H9 (cell line): ENCODE data around the gene TOGARAM1. TPM values are rescaled to one million over a fixed set of nuclear protein-coding genes. Genes with fewer than 3 reads are reported as not detected.

ENCODE experiments used
- DNase-seq: peaks from one replicate; pipeline ENCODE4 v3.0.0-alpha.2; 2017
- H2AFZ ChIP-seq: one replicate; pipeline ENCODE4 v1.6.1; 2013; ENCODE audit warnings: mild to moderate bottlenecking, low read length, control low read depth, moderate library complexity
- H2AK5ac ChIP-seq: 2 replicates; pipeline ENCODE4 v1.6.1; 2013; ENCODE audit warnings: low read length, control low read depth, mixed read lengths; ENCODE audit not compliant: insufficient read length
- H2BK120ac ChIP-seq: one replicate; pipeline ENCODE4 v1.6.1; 2013; ENCODE audit warnings: low read depth, mild to moderate bottlenecking, low read length, control low read depth, inconsistent platforms; ENCODE audit not compliant: poor library complexity, severe bottlenecking
- H2BK12ac ChIP-seq: 2 replicates; pipeline ENCODE4 v1.6.1; 2013; ENCODE audit warnings: low read length, control low read depth, mixed read lengths, low read depth; ENCODE audit not compliant: insufficient read length
- H2BK15ac ChIP-seq: 2 replicates; pipeline ENCODE4 v1.6.1; 2013; ENCODE audit warnings: low read depth, low read length, control low read depth
- H2BK20ac ChIP-seq: one replicate; pipeline ENCODE4 v1.6.1; 2013; ENCODE audit warnings: low read depth, mild to moderate bottlenecking, low read length, control low read depth, inconsistent platforms; ENCODE audit not compliant: poor library complexity, severe bottlenecking
- H2BK5ac ChIP-seq: 2 replicates; pipeline ENCODE4 v1.6.1; 2013; ENCODE audit warnings: low read length, control low read depth, mixed read lengths; ENCODE audit not compliant: insufficient read length
- H3K14ac ChIP-seq: 2 replicates; pipeline ENCODE4 v1.6.1; 2013; ENCODE audit warnings: low read length, control low read depth; ENCODE audit not compliant: insufficient read depth
- H3K18ac ChIP-seq: 2 replicates; pipeline ENCODE4 v1.6.1; 2013; ENCODE audit warnings: low read depth, mild to moderate bottlenecking, mixed read lengths, low read length, control low read depth; ENCODE audit not compliant: insufficient read length
- H3K23ac ChIP-seq: 2 replicates; pipeline ENCODE4 v1.6.1; 2013; ENCODE audit warnings: low read length, control low read depth, mixed read lengths, low read depth; ENCODE audit not compliant: insufficient read length
- H3K23me2 ChIP-seq: 2 replicates; pipeline ENCODE4 v1.6.1; 2013; ENCODE audit warnings: low read depth, mild to moderate bottlenecking, mixed read lengths, low read length, control low read depth; ENCODE audit not compliant: insufficient read length, poor library complexity, severe bottlenecking
- H3K27ac ChIP-seq: 2 replicates; pipeline ENCODE4 v1.5.1; 2013; ENCODE audit warnings: low read length, control low read depth, mixed read lengths, low read depth; ENCODE audit not compliant: insufficient read length
- H3K27me3 ChIP-seq: 2 replicates; pipeline ENCODE4 v1.6.1; 2013; ENCODE audit warnings: low read length, control low read depth, inconsistent platforms; ENCODE audit not compliant: insufficient read depth
- H3K4ac ChIP-seq: 2 replicates; pipeline ENCODE4 v1.6.1; 2013; ENCODE audit warnings: low read depth, mild to moderate bottlenecking, control low read depth, inconsistent platforms, low read length, moderate library complexity
- H3K4me1 ChIP-seq: 2 replicates; pipeline ENCODE4 v1.6.1; 2013; ENCODE audit warnings: low read length, control low read depth, inconsistent platforms; ENCODE audit not compliant: insufficient read depth
- H3K4me2 ChIP-seq: 2 replicates; pipeline ENCODE4 v1.6.1; 2013; ENCODE audit warnings: low read length, control low read depth, mixed read lengths; ENCODE audit not compliant: insufficient read length, insufficient read depth
- H3K56ac ChIP-seq: 2 replicates; pipeline ENCODE4 v1.6.1; 2013; ENCODE audit warnings: low read depth, mild to moderate bottlenecking, mixed read lengths, low read length, control low read depth; ENCODE audit not compliant: insufficient read length
- H3K79me1 ChIP-seq: 2 replicates; pipeline ENCODE4 v1.6.1; 2013; ENCODE audit warnings: low read depth, mild to moderate bottlenecking, moderate library complexity, low read length, control low read depth, inconsistent platforms; ENCODE audit not compliant: insufficient read depth, poor library complexity, severe bottlenecking
- H3K79me2 ChIP-seq: 2 replicates; pipeline ENCODE4 v1.6.1; 2013; ENCODE audit warnings: low read length, control low read depth, inconsistent platforms; ENCODE audit not compliant: insufficient read depth
- H3K9ac ChIP-seq: 2 replicates; pipeline ENCODE4 v1.6.1; 2013; ENCODE audit warnings: low read length, control low read depth, mixed read lengths; ENCODE audit not compliant: insufficient read length; ENCODE audit errors: extremely low read depth
- H3K9me3 ChIP-seq: one replicate; pipeline ENCODE4 v1.6.1; 2013; ENCODE audit warnings: low read depth, low read length, inconsistent platforms; ENCODE audit not compliant: control insufficient read depth
- H3T11ph ChIP-seq: one replicate; pipeline ENCODE4 v1.6.1; 2013; ENCODE audit warnings: mild to moderate bottlenecking, low read length, control low read depth, inconsistent platforms
- H4K20me1 ChIP-seq: one replicate; pipeline ENCODE4 v1.6.1; 2013; ENCODE audit not compliant: control insufficient read depth, insufficient read length, insufficient read depth
- H4K5ac ChIP-seq: 2 replicates; pipeline ENCODE4 v1.6.1; 2013; ENCODE audit warnings: low read depth, mild to moderate bottlenecking, mixed read lengths, low read length, control low read depth; ENCODE audit not compliant: insufficient read length
- H4K8ac ChIP-seq: replicated peaks from 2 replicates; pipeline ENCODE4 v1.6.1; 2013; ENCODE audit warnings: low read length, control low read depth, mixed read lengths, low read depth; ENCODE audit not compliant: insufficient read length
- H4K91ac ChIP-seq: 2 replicates; pipeline ENCODE4 v1.6.1; 2013; ENCODE audit warnings: low read depth, mild to moderate bottlenecking, moderate library complexity, mixed read lengths, low read length, control low read depth; ENCODE audit not compliant: insufficient read length
- H3K27ac Mint-ChIP-seq, 3 experiments: 2 replicates in 2 of 3; 3 replicates in 1 of 3; pipeline ENCODE4 v1.8.0; 2020 to 2021; ENCODE audit warnings: mixed read lengths in 3 of 3, mild to moderate bottlenecking in 1 of 3, moderate library complexity in 1 of 3
- H3K27me3 Mint-ChIP-seq: 2 replicates; pipeline ENCODE4 v1.8.0; 2021; ENCODE audit warnings: low read depth, mild to moderate bottlenecking, moderate library complexity, mixed read lengths
- H3K36me3 Mint-ChIP-seq, 3 experiments: 2 replicates in 2 of 3; 3 replicates in 1 of 3; pipeline ENCODE4 v1.8.0; 2020 to 2021; ENCODE audit warnings: low read depth in 3 of 3, mixed read lengths in 3 of 3; ENCODE audit not compliant: insufficient read depth in 1 of 3
- H3K4me1 Mint-ChIP-seq, 2 experiments: 2 replicates each; pipeline ENCODE4 v1.8.0; 2020; ENCODE audit warnings: mixed read lengths in 2 of 2
- H3K4me3 Mint-ChIP-seq, 2 experiments: 2 replicates in 1 of 2; 3 replicates in 1 of 2; pipeline ENCODE4 v1.8.0; 2020 to 2021; ENCODE audit warnings: mild to moderate bottlenecking in 2 of 2, mixed read lengths in 2 of 2, moderate library complexity in 1 of 2
- H3K9me3 Mint-ChIP-seq, 2 experiments: 2 replicates in 1 of 2; 3 replicates in 1 of 2; pipeline ENCODE4 v1.8.0; 2020; ENCODE audit warnings: mild to moderate bottlenecking in 2 of 2, mixed read lengths in 2 of 2, moderate library complexity in 1 of 2
- CTCF ChIP-seq: fragments of 200-600 bp; sonication (generic); conservative IDR thresholded peaks from 3 replicates; pipeline ENCODE4 v1.8.0; 2021; ENCODE audit warnings: antibody characterized with exemption, mild to moderate bottlenecking
- WGBS: extraction: QIAGEN DNeasy Blood & Tissue Kit; methylation state at CpG from one replicate; pipeline ENCODE4 v1.1.7; 2013; ENCODE audit warnings: missing lambda C conversion rate, low lambda C conversion rate, mixed read lengths; ENCODE audit not compliant: insufficient read length; ENCODE audit errors: extremely low coverage; 5-methylcytosine and 5-hydroxymethylcytosine counted together
- total RNA-seq: library from RNA; stranded (reverse); gene quantifications from 2 replicates; pipeline ENCODE4 v1.2.1, GENCODE V29; 2021

The TOGARAM1 gene
- total RNA-seq, 1 experiment from 2014 or later: 11.4 TPM

GRCh38 chr14:44937547-44937946 is 24.4 kb upstream of the TOGARAM1 start:
- Histone ChIP-seq H4K91ac (no peak overlapping the region), H2BK15ac (no peak overlapping the region), H2BK5ac (no peak overlapping the region), H4K5ac (no peak overlapping the region), H3K23ac (no peak overlapping the region), H2BK120ac (no peak overlapping the region), H3K27me3 (no peaks in the 10 kb centered on the region), H3K56ac (no peak overlapping the region), H3T11ph (no peak overlapping the region), H3K9me3 (no peaks in the 10 kb centered on the region), H3K27ac (no peak overlapping the region), H2BK12ac (no peak overlapping the region), H4K8ac (no peak overlapping the region), H3K4me1 (no peaks in the 10 kb centered on the region), H3K23me2 (no peaks in the 10 kb centered on the region), H3K79me2 (no peaks in the 10 kb centered on the region), H3K4me2 (no peak overlapping the region), H3K18ac (no peak overlapping the region), H4K20me1 (no peaks in the 10 kb centered on the region), H3K9ac (no peak overlapping the region), H2AFZ (no peak overlapping the region), H3K79me1 (no peaks in the 10 kb centered on the region), H2BK20ac (no peak overlapping the region), H3K14ac (no peak overlapping the region), H3K4ac (no peak overlapping the region), H2AK5ac (no peak overlapping the region)
- Mint-ChIP-seq H3K27me3 (no peaks in the 10 kb centered on the region), H3K4me1 (no peaks in the 10 kb centered on the region), H3K36me3 (peaks cover 38 to 50% (median 41%) of the 10 kb centered on the region in 3 experiments), H3K4me3 (no peak overlapping the region), H3K9me3 (peaks cover 6 to 8% of the 10 kb centered on the region in 2 experiments; a peak in 4 of 5 replicates), H3K27ac (no peak overlapping the region)
- DNase-seq: no peak
- TF ChIP-seq CTCF: no peak
- no CpG with 5 or more reads among the region's 2 CpGs for WGBS
